Activated CD8-positive, alpha-beta memory T cell treated with anti-CD3 and anti-CD28 coated beads for 48 hours (primary cell): ENCODE measurements around the gene RECQL5.
"Not testable (repeated sequence)": the region's sequence is repeated elsewhere in the genome, so short reads cannot be mapped to it uniquely, and the experiment has no call there.

Source experiments
- DNase-seq, 3 experiments: peaks; one replicate each; pipeline ENCODE4 v3.0.0-alpha.2; 2020; ENCODE audit warnings: low read depth in 2 of 3, low spot score in 2 of 3

Gene RECQL5

GRCh38 chr17:75649687-75650086 is 17.3 kb downstream of the RECQL5 start:
- DNase-seq: no peak

- DNase-seq: no peak
These were observed 19.0 kb downstream of the RECQL5 start for GRCh38 chr17:75647921-75648320.

- no peak for DNase-seq
These were observed 19.9 kb downstream of the RECQL5 start for GRCh38 chr17:75647061-75647460.

- DNase-seq: no peak
These were observed 20.3 kb downstream of the RECQL5 start for GRCh38 chr17:75646638-75646992.

- DNase-seq: no peak
These were observed 20.9 kb downstream of the RECQL5 start for GRCh38 chr17:75645889-75646637.

GRCh38 chr17:75645501-75645888 is 21.5 kb downstream of the RECQL5 start:
- no peak for DNase-seq

GRCh38 chr17:75643643-75644017 is 23.3 kb downstream of the RECQL5 start:
- no peak for DNase-seq

GRCh38 chr17:75642784-75643642 is 23.9 kb downstream of the RECQL5 start:
- no peak for DNase-seq

GRCh38 chr17:75642182-75642783 is 24.7 kb downstream of the RECQL5 start:
- DNase-seq: no peak

GRCh38 chr17:75641343-75641742 is 25.6 kb downstream of the RECQL5 start:
- DNase-seq: no peak

- no peak for DNase-seq
These were observed 26.3 kb downstream of the RECQL5 start for GRCh38 chr17:75640556-75641119.

- DNase-seq: no peak
These were observed 27.0 kb downstream of the RECQL5 start for GRCh38 chr17:75639771-75640555.

- DNase-seq: no peak
These were observed 27.6 kb downstream of the RECQL5 start for GRCh38 chr17:75639327-75639726.

GRCh38 chr17:75638893-75639292 is 28.1 kb downstream of the RECQL5 start:
- DNase-seq: no peak

GRCh38 chr17:75638039-75638438 is 28.9 kb downstream of the RECQL5 start:
- not testable (repeated sequence) for DNase-seq

- no peak for DNase-seq
These were observed 29.4 kb downstream of the RECQL5 start for GRCh38 chr17:75637551-75637950.

- DNase-seq: no peak
These were observed 29.8 kb downstream of the RECQL5 start for GRCh38 chr17:75637143-75637538.

- DNase-seq: no peak
These were observed 30.4 kb downstream of the RECQL5 start for GRCh38 chr17:75636381-75637142.

GRCh38 chr17:75635610-75636202 is 31.2 kb downstream of the RECQL5 start:
- DNase-seq: no peak
